HCEC 1CT (cell line): ENCODE measurements around the gene PAFAH2.
"Not testable (repeated sequence)": the region's sequence is repeated elsewhere in the genome, so short reads cannot be mapped to it uniquely, and the experiment has no call there.

Experiments
- DNase-seq: peaks from one replicate; pipeline ENCODE4 v3.0.0-alpha.2; 2017

Gene PAFAH2

GRCh38 chr1:25979210-25979609 is 18.7 kb downstream of the PAFAH2 start:
- no peak for DNase-seq

- no peak for DNase-seq
These were observed 19.5 kb downstream of the PAFAH2 start for GRCh38 chr1:25978403-25978802.

GRCh38 chr1:25977801-25978200 is 20.1 kb downstream of the PAFAH2 start:
- no peak for DNase-seq

- DNase-seq: no peak
These were observed 24.1 kb downstream of the PAFAH2 start for GRCh38 chr1:25973610-25974321.

- no peak for DNase-seq
These were observed 26.1 kb downstream of the PAFAH2 start for GRCh38 chr1:25971811-25972180.

- DNase-seq: no peak
These were observed 26.6 kb downstream of the PAFAH2 start for GRCh38 chr1:25971066-25971810.

GRCh38 chr1:25967308-25967707 is 30.6 kb downstream of the PAFAH2 start:
- no peak for DNase-seq

- no peak for DNase-seq
These were observed 38.3 kb downstream of the PAFAH2 start for GRCh38 chr1:25959611-25960010.

GRCh38 chr1:25958465-25958864 is 39.4 kb downstream of the PAFAH2 start:
- peak; percentile 85 for DNase-seq

- DNase-seq: no peak
These were observed 42.3 kb downstream of the PAFAH2 start for GRCh38 chr1:25955553-25955952.

- no peak for DNase-seq
These were observed 43.5 kb downstream of the PAFAH2 start for GRCh38 chr1:25954282-25954938.

GRCh38 chr1:25952841-25953401 is 44.9 kb downstream of the PAFAH2 start:
- peak; percentile 58 for DNase-seq

GRCh38 chr1:25948641-25949040 is 49.2 kb downstream of the PAFAH2 start:
- DNase-seq: no peak

- no peak for DNase-seq
These were observed 50.8 kb downstream of the PAFAH2 start for GRCh38 chr1:25947027-25947426.

GRCh38 chr1:25945761-25946160 is 52.1 kb downstream of the PAFAH2 start:
- DNase-seq: no peak

- peak; percentile 27 for DNase-seq
These were observed 52.9 kb downstream of the PAFAH2 start for GRCh38 chr1:25944986-25945385.

GRCh38 chr1:25943511-25943910 is 54.4 kb downstream of the PAFAH2 start:
- DNase-seq: not testable (repeated sequence)

GRCh38 chr1:25936947-25937346 is 60.9 kb downstream of the PAFAH2 start:
- DNase-seq: no peak

- no peak for DNase-seq
These were observed 64.1 kb downstream of the PAFAH2 start for GRCh38 chr1:25933479-25934365.

GRCh38 chr1:25932811-25933400 is 65.0 kb downstream of the PAFAH2 start:
- DNase-seq: not testable (repeated sequence)

- DNase-seq: no peak
These were observed 65.5 kb downstream of the PAFAH2 start for GRCh38 chr1:25932321-25932720.

- no peak for DNase-seq
These were observed 68.8 kb downstream of the PAFAH2 start for GRCh38 chr1:25929016-25929415.
